Naive thymus-derived CD4-positive, alpha-beta T cell (primary cell): Measurements from ENCODE around the gene KAZN. TPM values are rescaled to one million over a fixed set of nuclear protein-coding genes. Genes with fewer than 3 reads are reported as not detected.
A peak's percentile ranks its signal among the peaks of the same experiment; 100 is the strongest.

Experiments used
- ATAC-seq: fragments of 150-1000 bp; cut with Tn5 transposase; 2 replicates; pipeline ENCODE4 v1.10.0; 2021; ENCODE audit warnings: mild to moderate bottlenecking, moderate library complexity
- CTCF ChIA-PET: fragments of 350-600 bp; sonication (Branson Sonifier 250); formaldehyde crosslinking; loops from one replicate; lab custom pipeline; 2021; ENCODE audit warnings: antibody characterized with exemption; lab: Charles Lee
- POLR2A ChIA-PET: fragments of 350-600 bp; sonication (Branson Sonifier 250); formaldehyde crosslinking; loops from one replicate; lab custom pipeline; 2021; ENCODE audit warnings: antibody characterized with exemption, inconsistent platforms; lab: Charles Lee
- DNase-seq, 9 donors: peaks; one replicate each; pipeline versions ENCODE4 v3.0.0 to v3.0.0-alpha.2; 2020 to 2022; ENCODE audit warnings: mixed read lengths in 1 of 9
- H3K27ac ChIP-seq: one replicate; pipeline ENCODE4 v1.7.0; 2013; ENCODE audit warnings: mild to moderate bottlenecking, low read depth, low read length, moderate library complexity
- H3K27me3 ChIP-seq, 2 donors: one replicate each; pipeline ENCODE4 v1.7.0; 2013; ENCODE audit warnings: low read length in 2 of 2, mild to moderate bottlenecking in 2 of 2, moderate library complexity in 2 of 2; ENCODE audit not compliant: control insufficient read depth in 2 of 2, insufficient read depth in 2 of 2
- H3K36me3 ChIP-seq, 3 experiments: 1 replicate in 2 of 3; 2 replicates in 1 of 3; pipeline ENCODE4 v1.7.0; 2013; ENCODE audit warnings: low read length in 3 of 3, mild to moderate bottlenecking in 3 of 3, moderate library complexity in 1 of 3; ENCODE audit not compliant: insufficient read depth in 3 of 3, control insufficient read depth in 2 of 3
- H3K4me1 ChIP-seq, 2 donors: one replicate each; pipeline ENCODE4 v1.7.0; 2013; ENCODE audit warnings: low read length in 2 of 2, mild to moderate bottlenecking in 2 of 2, moderate library complexity in 1 of 2; ENCODE audit not compliant: control insufficient read depth in 2 of 2, insufficient read depth in 2 of 2
- H3K4me3 ChIP-seq: 2 replicates; pipeline ENCODE4 v1.7.0; 2013; ENCODE audit warnings: mild to moderate bottlenecking, low read length
- H3K9me3 ChIP-seq, 3 experiments: 1 replicate in 2 of 3; 2 replicates in 1 of 3; pipeline ENCODE4 v1.7.0; 2013; ENCODE audit warnings: low read length in 3 of 3; ENCODE audit not compliant: control insufficient read depth in 2 of 3
- H3K27ac Mint-ChIP-seq, 9 donors: one replicate each; pipeline ENCODE4 v1.8.0; 2020 to 2022; ENCODE audit warnings: mixed read lengths in 9 of 9, mild to moderate bottlenecking in 8 of 9, moderate library complexity in 5 of 9, inconsistent platforms in 2 of 9
- H3K27me3 Mint-ChIP-seq, 5 donors: one replicate each; pipeline ENCODE4 v1.8.0; 2021 to 2022; ENCODE audit warnings: mixed read lengths in 5 of 5, mild to moderate bottlenecking in 1 of 5
- H3K36me3 Mint-ChIP-seq, 5 donors: one replicate each; pipeline ENCODE4 v1.8.0; 2020 to 2022; ENCODE audit warnings: mixed read lengths in 5 of 5, mild to moderate bottlenecking in 3 of 5, inconsistent platforms in 1 of 5
- H3K4me1 Mint-ChIP-seq, 7 donors: one replicate each; pipeline ENCODE4 v1.8.0; 2020 to 2022; ENCODE audit warnings: mixed read lengths in 7 of 7, mild to moderate bottlenecking in 3 of 7, inconsistent platforms in 1 of 7
- H3K4me3 Mint-ChIP-seq, 10 donors: one replicate each; pipeline ENCODE4 v1.8.0; 2020 to 2022; ENCODE audit warnings: mild to moderate bottlenecking in 10 of 10, mixed read lengths in 10 of 10, moderate library complexity in 6 of 10, inconsistent platforms in 2 of 10
- H3K9me3 Mint-ChIP-seq, 11 donors: one replicate each; pipeline ENCODE4 v1.8.0; 2020 to 2022; ENCODE audit warnings: mixed read lengths in 11 of 11, mild to moderate bottlenecking in 4 of 11, inconsistent platforms in 1 of 11, moderate library complexity in 1 of 11
- intact Hi-C, 2 donors: fragments of 100-400 bp; cut with micrococcal nuclease; formaldehyde crosslinking; loops; one replicate each; pipeline ENCODE4 v1.15.1; 2023
- polyA plus RNA-seq, 2 donors: library from polyadenylated mRNA; unstranded; fragments of 300-500 nt; fragmentation: Illumina TruSeq; gene quantifications; one replicate each; pipeline ENCODE4 v1.2.3, GENCODE V29; 2021
- total RNA-seq, 6 experiments: library from RNA in 5 of 6; stranded (reverse) in 5 of 6; gene quantifications; 1 replicate in 5 of 6; 2 replicates in 1 of 6; pipeline ENCODE4 v1.2.3 and lab custom pipeline; 2021 to 2026

Gene KAZN
- total and polyA plus RNA-seq, 7 experiments from 2014 or later = 0.08 to 0.87 (median 0.30) TPM

DNA sequence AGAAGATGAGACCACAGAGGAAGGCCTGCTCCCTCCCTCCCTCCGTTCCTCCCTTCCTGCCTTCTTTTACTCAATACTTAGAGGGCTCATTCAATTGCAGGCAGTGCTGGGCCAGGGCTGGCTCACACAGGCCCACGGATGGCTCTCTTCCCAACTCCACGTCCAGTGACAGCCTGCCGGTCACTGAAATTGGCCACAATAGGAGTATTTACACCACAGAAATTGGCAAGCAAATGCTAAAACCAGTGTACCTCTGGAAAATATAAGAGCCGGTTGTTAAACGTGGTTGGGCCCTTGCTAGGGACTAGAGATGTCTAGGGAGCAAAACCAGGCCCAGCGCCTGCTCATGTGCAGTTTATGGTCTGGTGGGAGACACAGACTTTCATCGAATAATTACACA, 482.6 kb downstream of the KAZN start:
- Histone ChIP-seq H3K27ac (no peak overlapping the region), H3K4me3 (no peak overlapping the region), H3K27me3 (no peaks in the 10 kb centered on the region), H3K4me1 (no peaks in the 10 kb centered on the region), H3K36me3 (no peaks in the 10 kb centered on the region), H3K9me3 (no peaks in the 10 kb centered on the region)
- CTCF ChIA-PET = no interaction called here
- DNase-seq (no peak), ATAC-seq (no peak)
- intact Hi-C loops = no loop called here
- POLR2A ChIA-PET = no interaction called here
- H3K36me3 Mint-ChIP-seq = no peaks in the 10 kb centered on the region
- H3K4me1 Mint-ChIP-seq = peaks cover 0 to 4% (median 0%) of the 10 kb centered on the region in 7 donors
- no peak overlapping the region for H3K27ac Mint-ChIP-seq
- H3K9me3 Mint-ChIP-seq = no peaks in the 10 kb centered on the region
- H3K27me3 Mint-ChIP-seq = no peaks in the 10 kb centered on the region
- no peak overlapping the region for H3K4me3 Mint-ChIP-seq

DNA sequence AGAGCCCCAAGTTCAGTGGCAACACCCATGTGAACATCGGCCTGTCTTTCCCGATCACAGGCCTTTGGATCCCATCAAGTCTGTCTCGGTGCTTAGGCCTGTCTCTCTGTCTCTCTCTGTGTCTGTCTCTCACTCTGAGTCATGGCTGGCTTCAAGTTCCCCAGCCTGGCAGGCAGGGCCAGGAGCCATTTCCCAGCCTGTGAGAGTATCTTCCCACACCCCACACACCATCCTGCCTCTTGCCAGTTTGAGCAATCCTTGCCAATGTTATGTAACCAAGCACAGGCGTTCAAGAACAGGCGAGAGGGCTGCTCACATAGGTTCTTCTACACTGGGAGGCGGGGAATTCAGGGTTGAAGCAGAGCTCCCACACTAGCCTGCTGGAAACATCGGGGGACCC, 485.1 kb downstream of the KAZN start:
- DNase-seq (no peak), ATAC-seq (peak; percentile 41)
- intact Hi-C loops = no loop called here
- no peaks in the 10 kb centered on the region for H3K27me3 Mint-ChIP-seq
- H3K27ac Mint-ChIP-seq = no peak overlapping the region
- no peak overlapping the region for H3K4me3 Mint-ChIP-seq
- peaks cover 0 to 4% (median 0%) of the 10 kb centered on the region in 7 donors for H3K4me1 Mint-ChIP-seq
- Histone ChIP-seq H3K9me3 (no peaks in the 10 kb centered on the region), H3K4me1 (no peaks in the 10 kb centered on the region), H3K4me3 (no peak overlapping the region), H3K27ac (no peak overlapping the region), H3K27me3 (no peaks in the 10 kb centered on the region), H3K36me3 (no peaks in the 10 kb centered on the region)
- ChIA-PET CTCF (no interaction called here), POLR2A (no interaction called here)
- H3K9me3 Mint-ChIP-seq = no peaks in the 10 kb centered on the region
- H3K36me3 Mint-ChIP-seq = no peaks in the 10 kb centered on the region

DNA sequence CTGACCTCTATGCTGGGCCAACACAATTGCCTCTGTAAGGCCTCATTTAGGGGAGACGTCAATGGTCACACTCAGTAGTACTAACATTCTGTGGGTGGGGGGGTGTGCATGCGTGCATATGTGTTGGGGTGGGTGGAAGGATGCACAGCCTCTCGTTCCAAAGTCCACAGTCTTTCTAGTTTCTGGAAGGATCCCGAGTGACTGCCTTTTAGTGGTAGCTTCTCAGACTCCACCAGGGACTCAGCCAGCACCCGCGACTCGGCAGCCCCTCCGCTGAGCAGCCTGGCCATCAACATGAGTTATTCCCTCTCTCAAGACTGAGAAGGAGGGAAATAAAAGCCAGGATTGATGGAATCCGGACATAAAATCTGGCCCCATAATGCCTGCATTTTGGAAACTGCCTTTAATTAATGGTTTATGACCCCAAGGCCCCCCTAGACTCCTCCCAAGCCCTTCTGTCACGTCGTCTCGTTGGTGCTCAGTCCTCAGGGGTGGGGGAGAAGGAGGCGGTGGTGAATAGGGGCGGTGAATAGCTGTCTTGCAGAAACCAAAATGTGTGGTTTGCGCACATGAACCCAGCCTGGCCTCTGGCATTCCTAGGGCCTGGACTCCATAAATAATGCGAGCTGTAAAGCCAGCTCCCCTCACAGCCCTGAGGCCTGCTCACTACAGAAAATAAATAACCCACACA, 489.9 kb downstream of the KAZN start:
- H3K27me3 Mint-ChIP-seq = peaks cover 0 to 17% (median 0%) of the 10 kb centered on the region in 5 donors
- H3K4me1 Mint-ChIP-seq = peaks cover 0 to 14% (median 9%) of the 10 kb centered on the region in 7 donors
- no peaks in the 10 kb centered on the region for H3K36me3 ChIP-seq
- no peaks in the 10 kb centered on the region for H3K27me3 ChIP-seq
- H3K9me3 Mint-ChIP-seq = peaks cover 0 to 2% (median 0%) of the 10 kb centered on the region in 11 donors
- H3K36me3 Mint-ChIP-seq = no peaks in the 10 kb centered on the region
- no peak for ATAC-seq
- no peak overlapping the region for H3K27ac Mint-ChIP-seq
- intact Hi-C loops = no loop called here
- POLR2A ChIA-PET = no interaction called here
- H3K4me3 Mint-ChIP-seq = no peak overlapping the region
- H3K9me3 ChIP-seq = no peaks in the 10 kb centered on the region
- H3K4me3 ChIP-seq = no peak overlapping the region
- H3K4me1 ChIP-seq = no peaks in the 10 kb centered on the region
- DNase-seq = no peak
- no peak overlapping the region for H3K27ac ChIP-seq
- CTCF ChIA-PET = interaction anchor here (1.8 kb wide), 1 partner anchor 10 kb away, joined by 4 read pairs; no protein-coding TSS in a partner anchor

DNA sequence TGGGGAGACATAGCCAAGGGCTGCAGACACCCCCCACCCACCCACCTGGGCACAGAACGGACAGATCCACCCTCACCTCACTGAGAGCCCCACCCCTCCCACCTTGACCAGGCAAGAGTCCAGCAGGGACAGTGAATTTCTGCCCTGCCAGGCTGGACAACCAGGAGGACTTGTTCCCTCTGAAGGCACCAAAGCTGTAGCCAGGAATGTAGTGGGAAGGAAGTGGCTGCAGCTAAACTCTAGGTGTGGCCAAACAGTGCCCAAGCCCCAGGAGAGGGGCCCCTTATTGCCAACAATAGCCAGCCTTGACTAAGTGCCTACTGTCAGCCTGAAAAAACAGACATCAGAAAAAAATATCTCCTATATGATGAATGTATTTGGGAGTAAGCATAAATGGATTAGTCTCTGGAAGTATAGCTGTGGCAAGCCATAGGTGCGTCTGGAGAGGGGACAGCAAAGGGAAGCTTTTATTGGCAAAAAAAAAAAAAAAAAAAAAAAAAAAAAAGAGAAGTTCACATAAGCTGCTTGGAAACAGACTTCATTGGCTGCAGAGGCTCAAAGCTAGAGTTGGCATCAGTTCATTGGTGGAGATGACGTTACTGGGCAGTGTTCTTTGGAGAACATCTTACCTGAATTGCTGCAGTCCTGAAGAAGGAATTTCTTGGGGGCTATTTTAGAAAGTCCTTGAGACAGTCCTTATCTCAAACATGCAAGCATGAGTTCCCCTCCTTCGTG, 490.9 kb downstream of the KAZN start:
- H3K27ac ChIP-seq = no peak overlapping the region
- DNase-seq (no peak), ATAC-seq (no peak)
- no peaks in the 10 kb centered on the region for H3K36me3 Mint-ChIP-seq
- H3K4me1 Mint-ChIP-seq = peaks cover 0 to 14% (median 9%) of the 10 kb centered on the region in 7 donors
- H3K9me3 Mint-ChIP-seq = peaks cover 0 to 2% (median 0%) of the 10 kb centered on the region in 11 donors
- intact Hi-C loops = no loop called here
- POLR2A ChIA-PET = no interaction called here
- H3K4me1 ChIP-seq = no peaks in the 10 kb centered on the region
- no peak overlapping the region for H3K27ac Mint-ChIP-seq
- peak overlapping the region in 1 of 10 donors; percentile 30 for H3K4me3 Mint-ChIP-seq
- H3K27me3 Mint-ChIP-seq = peaks cover 0 to 19% (median 0%) of the 10 kb centered on the region in 5 donors
- no peaks in the 10 kb centered on the region for H3K36me3 ChIP-seq
- H3K4me3 ChIP-seq = no peak overlapping the region
- H3K9me3 ChIP-seq = no peaks in the 10 kb centered on the region
- CTCF ChIA-PET = interaction anchor here (1.1 kb wide), 1 partner anchor 16 kb away, joined by 5 read pairs; no protein-coding TSS in a partner anchor
- no peaks in the 10 kb centered on the region for H3K27me3 ChIP-seq

DNA sequence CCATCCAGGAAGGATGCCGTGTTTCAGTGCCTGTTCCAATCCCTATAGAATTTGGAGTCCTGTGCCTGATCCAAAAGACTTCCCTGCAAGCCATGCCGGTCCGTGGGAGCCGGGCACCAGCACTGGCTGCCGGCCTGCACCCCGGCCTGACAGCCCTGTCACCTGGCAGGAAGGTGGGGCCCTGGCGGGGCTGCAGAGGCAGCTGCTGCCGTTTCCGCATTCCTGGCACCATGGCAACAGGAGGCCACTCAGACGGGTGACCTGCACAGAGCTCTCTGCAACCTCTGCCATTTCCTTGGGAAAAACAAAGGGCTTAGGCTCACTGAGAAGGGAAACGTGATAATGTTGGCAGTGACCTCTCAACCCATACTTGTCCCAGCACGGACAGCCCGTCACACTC, 491.9 kb downstream of the KAZN start:
- CTCF ChIA-PET = interaction anchor here (1.1 kb wide), 1 partner anchor 15 kb away, joined by 5 read pairs; no protein-coding TSS in a partner anchor
- H3K27me3 Mint-ChIP-seq = peaks cover 0 to 19% (median 0%) of the 10 kb centered on the region in 5 donors
- no peak overlapping the region for H3K27ac ChIP-seq
- no peak overlapping the region for H3K4me3 ChIP-seq
- H3K9me3 ChIP-seq = no peaks in the 10 kb centered on the region
- H3K36me3 ChIP-seq = no peaks in the 10 kb centered on the region
- POLR2A ChIA-PET = no interaction called here
- no peak overlapping the region for H3K4me3 Mint-ChIP-seq
- intact Hi-C loops = no loop called here
- DNase-seq (peak in 2 of 9 donors; percentile 3 to 7), ATAC-seq (no peak)
- H3K4me1 ChIP-seq = no peaks in the 10 kb centered on the region
- H3K4me1 Mint-ChIP-seq = peaks cover 0 to 14% (median 9%) of the 10 kb centered on the region in 7 donors
- H3K27me3 ChIP-seq = no peaks in the 10 kb centered on the region
- H3K9me3 Mint-ChIP-seq = peaks cover 0 to 2% (median 0%) of the 10 kb centered on the region in 11 donors
- H3K27ac Mint-ChIP-seq = peak overlapping the region in 1 of 9 donors; percentile 5
- no peaks in the 10 kb centered on the region for H3K36me3 Mint-ChIP-seq

DNA sequence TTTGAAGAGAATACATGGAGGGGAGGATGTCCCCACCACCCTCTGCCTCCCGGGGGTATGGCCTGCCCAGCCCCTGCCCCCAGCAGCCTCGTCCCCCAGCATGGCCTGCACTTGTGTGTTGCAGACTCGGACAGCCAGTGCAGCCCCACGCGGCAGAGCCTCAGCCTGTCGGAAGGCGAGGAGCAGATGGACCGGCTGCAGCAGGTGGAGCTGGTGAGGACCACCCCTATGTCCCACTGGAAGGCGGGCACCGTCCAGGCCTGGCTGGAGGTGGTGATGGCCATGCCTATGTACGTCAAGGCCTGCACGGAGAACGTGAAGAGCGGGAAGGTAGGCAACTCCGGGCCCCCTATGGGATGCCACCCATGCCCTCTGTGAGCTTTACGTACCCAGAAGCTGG, 495.6 kb downstream of the KAZN start:
- no peak overlapping the region for H3K4me3 Mint-ChIP-seq
- no peak overlapping the region for H3K4me3 ChIP-seq
- no peaks in the 10 kb centered on the region for H3K9me3 ChIP-seq
- ChIA-PET POLR2A (no interaction called here), CTCF (no interaction called here)
- H3K36me3 Mint-ChIP-seq = no peaks in the 10 kb centered on the region
- H3K27me3 Mint-ChIP-seq = peaks cover 2 to 19% (median 8%) of the 10 kb centered on the region in 5 donors
- intact Hi-C loops = no loop called here
- peaks cover 0 to 2% (median 0%) of the 10 kb centered on the region in 11 donors for H3K9me3 Mint-ChIP-seq
- ATAC-seq (no peak), DNase-seq (no peak)
- H3K4me1 ChIP-seq = no peaks in the 10 kb centered on the region
- H3K27ac Mint-ChIP-seq = no peak overlapping the region
- peaks cover 0 to 14% (median 9%) of the 10 kb centered on the region in 7 donors for H3K4me1 Mint-ChIP-seq
- no peak overlapping the region for H3K27ac ChIP-seq
- no peaks in the 10 kb centered on the region for H3K27me3 ChIP-seq
- H3K36me3 ChIP-seq = no peaks in the 10 kb centered on the region
